NCI-H187 treated with DMSO at 0.1 percent for 48 hours (cell line): Measurements from ENCODE around the gene RSRC1.
"Not testable (repeated sequence)": the region's sequence is repeated elsewhere in the genome, so short reads cannot be mapped to it uniquely, and the experiment has no call there.

ENCODE experiments used
- DNase-seq: peaks from one replicate; lab custom pipeline; 2025; lab: John Stamatoyannopoulos, UW

Gene RSRC1

DNA sequence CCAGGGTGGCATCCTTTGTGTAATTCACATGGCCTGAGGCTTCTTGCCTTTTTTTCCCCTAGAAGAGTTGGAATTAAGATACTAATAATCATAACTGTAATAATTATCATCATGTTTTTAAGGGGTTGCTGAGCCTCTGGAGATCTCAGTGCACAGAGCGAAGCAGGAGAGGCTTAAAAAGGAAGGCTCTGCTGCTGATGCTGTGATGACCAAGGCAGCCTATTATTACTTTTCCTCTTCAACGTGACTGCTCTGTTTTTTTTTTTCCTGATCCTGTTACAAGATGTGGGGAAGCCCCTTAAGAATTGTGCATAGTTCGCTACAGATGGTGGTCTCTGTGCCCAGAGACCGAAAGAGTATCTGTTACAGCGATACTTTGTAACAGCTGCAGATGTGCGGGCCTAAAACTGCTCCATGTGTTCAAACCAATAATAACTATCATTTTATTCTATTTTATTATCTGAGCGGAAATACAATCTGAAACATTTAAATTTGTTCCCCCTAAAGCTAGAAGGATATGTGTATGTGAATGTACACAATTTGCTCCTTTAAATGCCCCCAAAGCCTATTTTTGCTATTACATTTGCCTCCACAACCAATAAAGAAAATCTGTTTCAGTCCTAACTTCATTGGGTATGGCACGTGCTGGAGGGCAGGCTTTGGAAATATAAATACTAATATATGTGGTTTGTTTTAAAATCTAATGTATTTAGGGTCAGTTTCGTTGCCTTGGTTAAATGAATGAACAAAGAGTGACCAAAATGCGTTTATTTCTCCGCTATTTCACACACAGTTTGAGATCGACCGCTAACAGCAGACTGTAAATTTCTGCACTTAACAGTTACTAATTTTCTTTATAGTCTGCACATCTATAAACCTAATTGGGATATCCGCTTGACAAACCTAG lies 8.3 kb upstream of the RSRC1 start:
- DNase-seq = no peak

DNA sequence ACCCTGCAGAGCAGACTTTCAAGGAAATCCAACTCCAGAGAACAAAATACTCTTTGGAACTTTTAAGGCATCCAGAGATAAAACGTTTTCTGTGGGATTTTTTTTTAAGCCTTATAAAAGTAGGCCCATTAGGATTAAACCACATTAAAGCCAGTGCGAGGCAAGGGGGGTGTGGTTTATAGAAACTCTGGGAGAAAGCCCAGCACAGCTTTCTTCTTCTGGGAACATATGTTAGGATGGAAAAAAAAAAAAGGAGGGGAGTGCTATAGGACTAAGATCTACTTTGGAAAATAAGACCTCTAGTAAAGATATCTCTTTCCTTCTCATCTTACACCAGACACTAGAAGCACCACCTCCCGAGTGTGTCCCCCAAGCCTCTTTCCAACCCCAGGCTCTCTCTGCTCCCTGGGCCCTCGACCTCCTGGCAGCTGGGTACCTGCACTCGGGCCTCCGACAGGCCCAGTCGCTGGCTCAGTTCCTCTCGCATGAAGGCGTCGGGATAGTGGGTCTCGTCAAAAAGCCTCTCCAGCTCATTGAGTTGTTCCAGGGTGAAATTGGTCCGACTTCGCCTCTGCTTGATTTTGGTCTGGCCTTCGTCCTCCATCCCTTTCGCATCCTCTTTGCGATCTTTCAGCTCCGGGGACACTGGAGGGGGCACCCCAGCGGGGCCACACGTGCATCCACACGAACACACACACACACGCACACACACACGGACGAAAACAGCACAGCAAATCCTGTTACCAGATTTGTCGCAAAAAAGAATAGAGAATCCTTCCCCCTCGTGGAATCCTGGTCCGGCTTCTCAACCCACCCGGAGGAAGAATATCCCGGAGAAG lies 7.4 kb upstream of the RSRC1 start:
- DNase-seq = no peak

DNA sequence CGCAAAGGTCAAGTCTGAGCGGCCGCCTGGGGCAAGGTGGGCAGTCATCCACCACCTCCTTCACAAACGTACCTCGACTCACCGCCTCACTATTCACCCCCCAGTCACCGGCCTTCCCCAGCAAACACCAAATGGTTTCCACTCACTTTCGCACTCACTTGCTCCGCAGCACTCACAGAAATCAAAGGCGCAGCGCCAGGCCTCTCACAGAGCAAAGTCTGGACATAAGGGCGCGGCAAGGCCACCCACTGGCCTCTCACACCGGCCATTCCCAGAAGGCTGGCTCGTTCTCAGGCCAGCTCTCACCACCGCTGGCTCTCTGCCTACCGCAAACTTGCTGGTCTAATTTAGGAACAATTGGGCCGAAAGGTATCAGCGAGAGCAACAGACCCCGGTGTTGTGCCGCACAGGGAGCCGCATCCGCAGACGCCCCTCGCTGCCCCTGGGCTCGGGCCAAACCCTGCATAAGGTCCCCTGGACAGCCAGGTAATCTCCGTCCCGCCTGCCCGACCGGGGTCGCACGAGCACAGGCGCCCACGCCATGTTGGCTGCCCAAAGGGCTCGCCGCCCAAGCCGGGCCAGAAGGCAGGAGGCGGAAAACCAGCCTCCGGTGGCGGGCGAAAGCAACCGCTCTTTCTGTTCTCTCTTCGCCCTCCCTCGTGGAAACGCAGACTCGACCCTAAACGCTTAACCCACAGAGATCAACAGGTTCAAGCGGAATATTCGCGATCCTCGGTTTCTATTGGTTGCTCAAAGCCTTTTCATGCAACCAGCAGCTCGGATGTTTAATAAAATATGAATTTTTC lies 6.6 kb upstream of the RSRC1 start:
- no peak for DNase-seq

DNA sequence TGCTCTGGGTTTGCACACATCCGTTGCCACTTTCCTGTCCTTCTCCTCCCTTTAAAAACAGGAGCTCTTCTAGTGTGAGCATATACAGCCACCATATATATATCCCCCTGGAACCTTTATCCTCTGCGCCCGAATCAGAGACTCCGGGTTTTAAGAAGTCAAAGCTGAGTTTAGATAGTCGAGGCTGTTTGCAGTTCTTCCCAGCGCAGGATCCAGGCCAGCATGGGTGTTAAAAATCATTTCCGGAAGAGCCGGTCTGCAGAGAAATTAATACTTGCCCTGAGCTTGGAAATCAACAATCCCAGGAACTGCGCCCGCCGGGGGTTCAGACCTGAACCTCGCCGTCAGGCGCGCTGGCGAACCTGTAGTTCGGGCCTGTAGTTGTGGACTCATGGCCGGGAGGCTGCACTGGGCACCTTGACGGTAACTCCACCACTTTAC lies 6.0 kb upstream of the RSRC1 start:
- no peak for DNase-seq

DNA sequence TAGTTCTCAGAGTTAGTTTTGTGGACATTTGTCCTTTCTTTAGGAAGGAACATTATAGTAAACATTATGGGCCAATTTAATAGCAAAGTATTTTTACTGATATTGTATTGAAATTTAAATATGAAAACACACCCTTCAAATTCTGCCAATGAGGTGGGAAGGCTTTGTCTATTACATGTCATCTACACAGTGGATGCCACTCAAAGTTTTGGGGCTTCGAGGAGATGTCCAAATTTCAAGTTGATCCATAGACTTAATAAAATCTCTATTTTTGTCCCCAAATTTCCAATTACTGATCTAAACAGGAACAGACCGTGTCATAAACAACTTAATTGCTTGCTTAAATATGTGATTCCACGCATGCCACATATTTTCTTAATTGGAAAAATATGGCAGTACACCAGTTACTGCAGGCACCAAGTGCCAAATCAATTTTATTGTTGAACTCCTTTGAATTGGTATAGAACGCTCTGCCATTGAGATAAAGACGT lies 5.4 kb upstream of the RSRC1 start:
- no peak for DNase-seq

DNA sequence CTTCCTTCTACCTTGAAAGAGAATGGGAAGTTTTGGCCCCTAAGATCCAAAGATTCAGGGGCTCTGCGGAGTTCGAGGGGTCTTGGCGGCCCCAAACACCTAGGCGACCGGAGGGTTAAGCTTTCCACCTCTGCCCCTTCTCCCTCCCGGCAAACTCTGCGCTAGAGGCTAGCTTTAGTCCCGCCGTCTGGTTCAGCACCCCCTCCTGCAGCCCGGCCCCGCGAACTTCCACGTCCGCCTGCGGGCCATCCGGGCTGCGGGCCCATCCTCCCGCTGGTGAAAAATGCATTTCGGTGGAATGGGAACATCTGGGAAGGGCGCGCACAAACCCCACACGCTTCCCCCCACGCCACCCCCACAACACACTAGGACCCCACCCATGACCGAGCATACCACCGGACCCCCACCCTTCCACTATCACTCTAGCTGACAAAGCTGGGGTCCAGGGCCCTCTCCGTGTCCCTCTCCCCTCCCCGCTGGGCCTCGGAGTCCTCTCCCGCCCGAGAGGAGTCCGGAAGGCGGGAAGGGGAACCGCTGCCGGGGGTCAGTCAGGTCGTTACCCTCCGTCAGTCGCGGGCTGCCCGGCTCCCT lies 4.7 kb upstream of the RSRC1 start:
- no peak for DNase-seq

DNA sequence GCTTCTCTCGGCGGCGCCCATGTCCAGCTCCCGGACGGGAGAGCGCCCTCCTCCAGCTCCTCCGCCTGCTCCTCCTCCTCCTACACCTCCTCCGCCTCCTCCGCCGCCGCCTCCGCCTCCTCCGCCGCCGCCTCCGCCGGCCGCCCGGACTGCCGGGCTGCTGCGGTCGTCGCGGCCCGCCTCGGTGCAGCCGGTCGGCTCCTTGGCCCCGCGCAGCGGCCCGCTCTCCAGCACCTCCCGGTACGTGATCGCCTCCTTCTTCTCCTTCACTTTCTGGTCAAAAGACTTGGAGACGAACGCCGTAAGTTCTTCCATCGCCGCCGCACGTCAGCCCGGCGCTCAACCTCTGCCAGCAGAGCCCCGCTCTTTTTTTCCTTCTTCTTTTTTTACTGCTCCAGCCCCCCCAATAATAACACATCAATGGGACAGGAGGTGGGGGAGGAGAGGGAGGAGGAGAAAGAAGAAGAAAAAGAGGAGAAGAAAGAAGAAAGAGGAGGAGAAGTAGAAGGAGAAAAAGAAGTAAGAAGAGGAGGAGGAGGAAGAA lies 4.1 kb upstream of the RSRC1 start:
- DNase-seq = no peak

DNA sequence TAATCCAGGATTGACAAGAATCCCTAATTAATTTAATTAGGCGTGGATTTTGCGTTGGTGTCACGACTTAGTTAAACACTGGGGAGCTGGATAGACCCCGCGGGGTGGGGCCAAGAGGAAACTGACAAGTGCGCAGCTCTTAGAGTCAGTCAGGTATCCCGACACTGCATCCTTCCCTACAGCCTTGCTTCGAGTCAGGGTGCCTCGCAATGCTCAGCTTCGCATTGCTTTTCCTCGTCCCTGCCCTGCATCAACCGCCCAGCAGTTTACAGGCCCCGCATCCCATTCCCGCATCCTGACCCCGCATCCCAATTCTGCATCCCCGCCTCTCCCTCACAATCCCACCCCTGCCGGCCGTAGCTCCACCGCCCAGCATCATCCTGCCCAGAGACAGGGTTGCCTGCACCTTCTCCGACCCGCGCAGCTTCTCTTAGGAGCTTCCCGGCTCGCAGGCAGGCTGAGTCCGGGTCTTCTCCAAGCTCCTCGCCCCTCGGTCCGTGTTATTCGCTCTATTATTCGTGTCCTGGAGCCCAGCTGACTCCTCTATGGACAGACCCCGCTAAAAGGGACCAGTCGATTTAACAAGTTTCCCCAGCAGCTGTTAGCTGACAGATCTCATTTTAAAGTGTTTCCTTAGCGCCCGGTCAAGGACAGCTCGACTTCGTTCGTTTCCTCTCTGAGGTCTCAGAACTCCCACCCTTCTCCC lies 3.0 kb upstream of the RSRC1 start:
- no peak for DNase-seq

DNA sequence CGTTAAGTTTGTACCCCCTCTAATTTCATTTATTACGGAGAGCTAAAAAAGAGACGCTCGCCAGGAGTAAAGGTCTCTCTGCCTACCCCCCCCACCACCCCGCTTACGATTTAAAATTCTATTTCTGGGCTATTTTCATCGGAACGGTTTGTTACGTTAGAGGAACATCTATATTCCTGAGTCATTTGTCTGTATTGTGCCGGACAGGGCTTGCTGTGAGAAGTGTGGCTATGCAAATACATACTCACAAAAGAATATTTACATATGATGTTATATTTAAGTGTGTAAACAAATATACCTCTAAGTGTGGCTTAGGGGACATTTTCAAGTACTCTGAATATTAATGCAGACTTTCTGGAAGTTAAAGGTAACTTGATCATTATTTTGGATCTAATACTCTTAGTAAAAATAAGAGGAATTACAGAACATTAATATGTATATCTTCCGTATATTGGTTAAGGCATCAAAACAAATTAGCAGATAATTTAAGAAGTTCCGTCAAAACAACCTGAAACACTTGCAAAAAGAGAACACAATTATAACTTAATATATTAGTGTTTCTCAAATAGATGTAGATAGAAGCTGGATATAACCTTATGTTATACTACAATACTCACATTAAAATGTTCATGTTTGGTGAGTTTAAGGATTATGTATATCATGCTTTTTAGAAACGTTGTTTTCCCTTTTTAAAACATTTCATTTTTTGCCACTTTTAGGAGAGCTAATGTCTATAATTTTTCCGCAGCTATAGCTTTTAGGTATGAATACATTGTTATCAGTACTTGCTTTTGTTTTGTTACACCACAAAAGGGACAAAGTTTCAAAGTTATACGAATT lies 2.1 kb upstream of the RSRC1 start:
- DNase-seq = no peak

DNA sequence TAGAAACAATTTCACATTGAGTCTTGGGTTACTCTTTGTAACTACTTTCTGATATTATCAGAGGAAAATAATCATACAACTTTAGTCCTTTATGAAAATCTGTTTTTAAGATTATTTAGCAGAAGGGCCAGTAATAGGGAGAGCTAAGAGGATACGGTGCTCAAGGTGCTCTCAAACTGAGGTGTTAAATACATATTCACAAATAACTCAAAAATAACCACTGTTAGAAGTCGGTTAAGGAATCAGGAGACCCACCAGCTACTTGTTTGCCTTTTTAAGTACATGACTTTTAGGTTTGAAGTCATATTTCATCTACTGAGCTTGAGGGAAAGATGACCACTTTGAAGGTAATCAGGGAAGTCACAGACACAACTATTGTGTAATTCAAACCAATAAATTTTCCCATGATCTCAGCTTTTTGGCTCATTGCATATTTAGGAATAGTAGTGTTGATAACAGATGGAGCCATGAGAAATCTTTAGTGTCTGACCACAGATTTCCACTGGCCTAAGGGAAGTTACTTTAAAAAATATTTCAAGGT lies 1.4 kb upstream of the RSRC1 start:
- no peak for DNase-seq

DNA sequence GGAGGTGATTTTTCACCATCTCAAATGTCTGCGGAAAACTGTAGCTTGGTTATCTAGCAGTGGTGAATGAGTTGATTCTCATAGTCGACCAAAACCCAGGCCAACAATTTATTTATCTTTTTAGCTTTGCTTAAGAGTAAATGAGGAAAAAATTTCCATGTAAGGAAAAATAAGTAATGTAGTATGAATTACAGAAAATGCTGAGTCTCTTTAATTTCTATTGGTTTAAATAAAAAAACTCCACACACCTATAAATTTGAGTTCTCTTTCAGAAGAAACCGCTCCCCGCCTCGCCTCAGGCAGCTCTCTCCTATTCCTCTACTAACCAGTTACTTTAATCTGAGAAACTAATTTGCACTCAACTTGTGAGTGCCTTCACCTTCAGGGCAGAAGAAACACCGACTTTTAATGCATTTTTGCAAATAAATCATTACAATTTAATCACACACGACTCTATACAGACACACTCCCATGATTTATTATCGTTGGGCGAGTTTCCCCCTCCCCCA lies 540 bp upstream of the RSRC1 start:
- DNase-seq = no peak

DNA sequence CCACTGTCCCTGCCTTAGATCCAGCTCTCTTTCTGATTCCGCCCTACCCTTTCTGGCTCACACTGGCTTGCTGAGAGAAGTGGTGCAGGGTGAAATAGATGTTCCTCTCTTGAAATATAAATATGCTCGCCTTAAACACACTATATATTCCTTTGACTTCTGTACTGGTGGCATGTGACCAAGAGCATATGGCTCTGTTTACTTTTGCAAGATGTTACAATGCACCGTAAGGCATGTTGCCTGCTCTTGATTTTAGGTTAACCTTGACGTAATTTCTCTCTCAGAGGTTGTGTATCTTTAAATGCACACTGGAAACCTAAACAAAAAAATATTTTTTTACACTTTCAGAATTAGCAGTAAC lies 749 bp downstream of the RSRC1 start:
- no peak for DNase-seq

DNA sequence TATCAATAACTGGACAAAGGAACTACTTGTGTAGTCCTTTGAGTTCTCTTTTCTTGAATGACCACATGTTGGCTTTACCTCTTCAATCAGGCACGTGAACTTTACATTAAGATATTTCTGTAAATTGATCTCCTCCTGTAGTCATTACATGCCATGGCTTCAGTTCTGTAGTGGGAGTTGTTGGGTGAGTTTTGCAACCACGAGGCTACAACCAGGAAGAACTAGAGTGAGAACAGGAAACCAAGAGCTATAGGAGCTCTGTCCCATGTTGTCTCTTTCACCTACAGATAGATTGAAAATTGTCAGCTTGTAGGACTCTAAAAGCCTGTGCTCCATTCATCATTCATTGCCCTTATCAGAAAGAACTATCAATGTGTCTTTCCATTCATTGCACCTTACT lies 2.0 kb downstream of the RSRC1 start:
- no peak for DNase-seq

DNA sequence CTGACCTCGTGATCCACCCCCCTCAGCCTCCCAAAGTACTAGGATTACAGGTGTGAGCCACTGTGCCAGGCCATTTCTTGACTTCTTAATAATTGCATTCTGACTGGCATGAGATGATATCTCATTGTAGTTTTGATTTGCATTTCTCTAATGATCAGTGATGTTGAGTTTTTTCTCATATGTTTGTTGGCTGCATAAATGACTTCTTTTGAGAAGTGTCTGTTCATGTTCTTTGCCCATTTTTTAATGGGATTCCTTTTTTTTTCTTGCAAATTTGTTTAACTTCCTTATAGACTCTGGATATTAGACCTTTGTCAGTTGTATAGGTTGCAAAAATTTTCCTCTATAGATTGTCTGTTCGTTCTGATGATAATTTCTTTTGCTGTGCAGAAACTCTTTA lies 3.7 kb downstream of the RSRC1 start:
- DNase-seq = not testable (repeated sequence)

DNA sequence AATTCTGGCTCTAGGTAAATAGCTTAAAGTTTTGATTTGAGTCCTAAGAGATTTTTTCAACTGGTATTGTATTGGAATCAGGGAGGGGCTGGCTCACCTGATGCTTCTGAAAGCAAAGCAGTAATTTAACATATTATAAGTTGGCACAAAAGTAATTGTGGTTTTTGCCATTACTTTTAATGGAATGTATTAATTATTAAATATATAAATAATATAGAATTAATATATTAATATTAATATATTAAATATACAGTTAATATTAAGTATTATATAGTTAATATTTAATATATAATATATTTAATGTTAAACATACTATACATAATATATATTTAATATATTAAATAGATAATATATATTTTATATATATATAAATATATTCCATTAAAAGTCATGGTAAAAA lies 10.4 kb downstream of the RSRC1 start:
- DNase-seq = no peak

DNA sequence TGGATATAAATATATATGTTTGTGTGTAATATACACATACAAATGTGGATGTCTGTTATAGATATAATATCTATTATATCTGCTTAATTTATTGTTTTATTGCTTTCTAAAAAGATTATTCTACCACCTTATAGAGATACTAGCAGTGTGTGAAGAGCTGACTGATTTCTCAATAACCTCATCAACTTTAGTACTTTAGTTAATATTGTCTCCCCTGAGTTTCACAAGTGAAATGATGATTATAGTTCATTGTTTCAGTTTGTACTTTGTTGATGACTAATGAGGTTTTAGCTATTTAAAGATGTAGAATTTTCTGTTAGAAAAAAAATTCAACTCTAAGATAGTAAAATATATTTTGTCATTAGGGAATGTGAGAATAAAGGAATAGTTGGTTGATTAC lies 11.4 kb downstream of the RSRC1 start:
- DNase-seq = no peak

DNA sequence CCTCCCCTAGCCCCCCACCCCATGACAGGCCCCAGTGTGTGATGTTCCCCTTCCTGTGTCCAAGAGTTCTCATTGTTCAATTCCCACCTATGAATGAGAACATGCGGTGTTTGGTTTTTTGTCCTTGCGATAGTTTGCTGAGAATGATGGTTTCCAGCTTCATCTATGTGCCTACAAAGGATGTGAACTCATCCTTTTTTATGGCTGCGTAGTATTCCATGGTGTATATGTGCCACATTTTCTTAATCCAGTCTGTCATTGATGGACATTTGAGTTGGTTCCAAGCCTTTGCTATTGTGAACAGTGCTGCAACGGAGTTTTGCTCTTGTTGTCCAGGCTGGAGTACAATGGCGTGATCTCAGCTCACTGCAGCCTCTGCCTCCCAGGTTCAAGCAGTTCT lies 12.8 kb downstream of the RSRC1 start:
- DNase-seq = not testable (repeated sequence)

DNA sequence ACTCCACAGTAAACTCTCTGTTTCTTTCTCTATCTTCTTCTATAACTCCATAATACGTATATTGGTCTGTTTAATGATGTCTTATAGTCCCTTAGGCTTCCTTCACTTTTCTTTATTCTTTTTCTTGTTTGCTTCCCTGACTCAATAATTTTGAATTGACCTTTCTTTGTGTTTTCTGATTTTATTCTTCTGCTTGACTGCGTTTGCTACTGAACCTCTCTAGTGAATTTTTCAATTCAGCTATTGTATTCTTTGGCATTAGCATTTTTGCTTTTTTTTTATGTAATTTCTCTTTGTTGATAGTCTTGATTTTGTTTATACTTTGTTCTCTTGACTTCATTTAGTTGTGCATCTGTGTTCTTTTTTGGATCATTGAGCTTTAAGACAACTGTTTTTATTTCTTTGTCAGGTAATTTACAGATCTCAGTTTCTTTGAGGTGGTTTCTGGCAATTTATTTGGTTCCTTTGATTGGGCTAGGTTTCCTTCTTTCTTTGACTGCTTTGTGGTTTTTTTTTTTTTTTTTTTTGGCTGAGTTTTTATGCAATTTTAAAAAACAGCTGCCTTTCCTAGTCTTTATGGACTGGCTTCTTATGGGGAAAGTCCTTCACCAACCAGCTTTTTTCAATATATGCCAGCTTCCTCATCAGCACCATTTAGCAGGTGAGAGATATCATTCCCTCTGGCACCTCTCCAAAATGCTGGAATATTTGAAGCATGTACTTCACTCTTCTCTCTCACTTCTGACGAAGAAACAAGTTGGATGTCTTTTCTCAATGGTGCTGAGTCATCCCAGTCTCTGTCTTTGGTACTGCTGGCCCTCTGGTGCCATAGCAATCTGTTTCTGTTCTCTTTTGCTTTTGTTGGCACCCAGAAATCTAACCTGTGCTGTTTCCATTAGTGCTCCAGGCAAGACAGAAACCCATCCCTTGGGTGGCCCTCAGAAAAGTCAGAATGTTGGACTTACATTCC lies 17.6 kb downstream of the RSRC1 start:
- DNase-seq = no peak
